HG03558 (cell line): ENCODE data around the gene CENATAC.
"Not testable (repeated sequence)": the region's sequence is repeated elsewhere in the genome, so short reads cannot be mapped to it uniquely, and the experiment has no call there.

ENCODE experiments used
- ATAC-seq: cut with Tn5 transposase; IDR thresholded peaks from one replicate; pipeline ENCODE4 v1.9.1; 2021; ENCODE audit warnings: moderate number of reproducible peaks; ENCODE audit not compliant: unreplicated experiment; ENCODE audit errors: extremely low read depth

Gene CENATAC

DNA sequence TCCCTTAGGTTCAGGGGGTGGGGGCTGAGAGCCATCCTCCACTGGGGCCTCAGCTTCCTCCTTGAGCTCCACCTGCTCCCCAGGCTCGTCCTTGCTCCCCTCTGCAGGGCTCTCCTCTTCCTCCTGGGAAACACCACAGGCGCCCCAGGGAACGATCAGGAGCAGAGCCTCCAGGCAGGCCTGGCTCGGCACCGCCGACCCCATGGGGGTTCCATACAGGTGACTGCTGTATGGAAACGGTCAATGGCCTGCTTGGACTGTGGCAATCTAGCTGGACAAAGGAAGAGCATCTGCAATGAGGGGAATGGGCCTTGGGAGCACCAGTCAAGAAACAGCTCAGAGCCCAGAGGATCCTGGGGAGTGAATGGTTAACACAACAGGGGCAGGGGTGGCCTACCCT is 51.1 kb downstream of the CENATAC start:
- ATAC-seq, result no peak

GRCh38 chr11:119051440-119052162 is 53.7 kb downstream of the CENATAC start:
- no peak for ATAC-seq

DNA sequence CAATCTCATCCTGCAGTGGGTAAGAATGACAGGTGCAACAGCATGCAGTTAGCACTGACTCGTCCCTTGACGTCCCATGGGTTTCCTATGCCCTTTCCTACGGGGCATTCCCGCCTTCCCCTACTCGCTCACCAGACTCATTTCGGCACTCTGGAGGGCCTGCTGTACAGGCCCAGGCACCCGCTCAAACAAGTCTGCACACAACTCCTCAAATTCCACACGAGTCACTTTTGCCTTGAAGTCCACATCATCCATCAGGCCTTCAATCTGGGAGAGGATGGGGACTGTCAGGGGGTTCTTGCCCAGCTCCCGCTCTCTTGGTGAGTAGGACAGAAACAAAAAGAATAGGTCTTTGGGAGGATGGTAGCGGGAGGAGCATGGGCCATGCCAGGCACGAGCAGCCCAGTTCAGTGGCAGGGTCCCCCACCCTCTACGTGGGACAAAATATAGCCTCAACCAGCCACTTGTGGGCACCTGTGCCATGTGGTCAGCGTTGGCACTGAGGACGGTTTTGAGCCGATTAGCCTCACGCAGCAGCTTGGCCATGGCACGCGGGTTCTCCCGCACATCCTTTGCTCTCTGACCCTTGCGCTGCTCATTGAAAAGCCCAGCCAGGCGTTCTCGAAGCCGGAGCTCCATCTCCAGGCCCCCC is 54.4 kb downstream of the CENATAC start:
- no peak for ATAC-seq

- no peak for ATAC-seq
These were observed 56.5 kb downstream of the CENATAC start for GRCh38 chr11:119054418-119054817.

GRCh38 chr11:119055901-119056300 is 58.0 kb downstream of the CENATAC start:
- no peak for ATAC-seq

DNA sequence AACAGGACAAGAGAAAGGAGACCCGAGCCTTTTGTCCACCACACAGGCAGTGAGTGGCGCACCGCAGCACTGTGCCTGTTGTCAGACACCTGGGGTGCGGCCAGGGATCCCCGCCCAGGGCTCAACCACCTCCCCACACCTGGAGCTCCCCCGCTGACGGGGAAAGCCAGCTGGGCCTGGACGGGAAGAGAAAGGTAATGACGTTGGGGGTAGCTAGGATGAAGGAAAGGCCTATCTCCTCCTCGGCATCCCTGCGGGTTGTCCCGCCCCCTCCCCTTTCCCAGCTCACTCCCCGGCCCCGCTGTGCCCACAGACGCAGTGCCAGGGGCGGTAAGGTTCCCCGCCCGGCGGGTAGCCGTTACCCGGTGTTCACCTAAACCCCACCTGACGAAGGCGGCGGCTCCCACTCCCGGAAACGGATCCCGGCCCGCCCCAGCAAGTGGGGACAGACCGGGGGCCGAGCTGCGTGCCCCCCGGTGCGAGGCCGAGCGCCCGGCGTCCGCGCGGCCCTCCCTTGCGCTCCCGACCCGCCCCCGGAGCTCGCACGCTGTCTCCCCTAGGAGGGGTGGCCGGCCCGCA is 58.6 kb downstream of the CENATAC start:
- ATAC-seq, result no peak

DNA sequence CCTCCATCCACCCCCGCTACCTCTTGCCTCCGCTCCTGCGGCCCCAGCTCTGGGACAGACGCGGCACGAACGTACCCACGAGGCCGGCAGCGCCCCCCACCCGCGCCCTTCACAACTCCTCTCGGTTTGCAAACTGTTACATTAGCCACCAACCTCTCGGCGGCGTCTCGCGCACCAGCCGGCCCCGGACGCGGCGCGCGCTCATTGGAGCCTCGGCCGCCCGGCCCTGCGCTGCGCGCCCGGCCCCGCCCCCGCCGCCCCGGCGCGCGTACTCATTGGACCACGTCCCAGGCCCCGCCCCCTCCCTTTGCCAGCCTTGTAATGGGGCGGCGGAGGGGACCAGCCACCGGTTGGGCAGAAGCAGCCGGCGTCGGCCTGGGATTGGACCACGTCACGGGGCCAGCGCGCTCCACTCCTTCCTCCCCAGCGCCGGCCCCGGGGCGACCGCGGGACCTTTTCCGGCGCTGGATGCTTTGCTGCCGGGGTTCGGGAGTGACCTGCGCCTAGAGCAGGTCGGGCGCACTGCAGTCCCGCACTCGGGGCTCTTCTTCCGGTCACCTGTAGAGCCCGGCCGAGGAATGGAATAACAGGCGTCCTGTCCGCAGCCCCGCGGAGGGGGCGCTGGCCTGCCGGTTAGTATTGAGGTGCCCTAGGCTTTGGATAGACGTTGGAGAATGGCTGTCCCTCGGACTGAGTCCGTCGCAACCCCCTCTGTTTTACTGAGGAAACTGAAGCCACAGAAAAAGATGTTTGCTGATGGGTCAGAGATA is 59.2 kb downstream of the CENATAC start, which contains the start of gene HYOU1:
Gene HYOU1 (minus strand): TSS at position 206 of the 770 bp plus-strand sequence. CDS start 1,045 bp downstream, outside the sequence.
- ATAC-seq, result peak; percentile 85

- not testable (repeated sequence) for ATAC-seq
These were observed 61.2 kb downstream of the CENATAC start for GRCh38 chr11:119059128-119059527.

GRCh38 chr11:119061256-119061655 is 63.3 kb downstream of the CENATAC start:
- no peak for ATAC-seq

DNA sequence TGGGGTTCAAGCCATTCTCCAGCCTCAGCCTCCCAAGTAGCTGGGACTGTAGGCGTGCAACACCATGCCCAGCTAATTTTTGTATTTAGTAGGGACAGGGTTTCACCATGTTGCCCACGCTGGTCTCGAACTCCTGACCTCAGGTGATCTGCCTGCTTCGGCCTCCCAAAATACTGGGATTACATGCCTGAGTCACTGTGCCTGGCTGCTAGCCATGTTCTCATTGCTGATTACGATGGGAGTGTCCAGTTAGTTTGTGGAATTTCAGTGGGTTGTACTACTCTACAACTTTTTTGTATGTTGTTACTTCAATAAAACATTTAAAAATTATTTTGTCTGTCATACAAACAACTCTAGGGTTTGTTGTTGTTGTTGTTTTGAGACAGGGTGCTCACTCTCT is 64.8 kb downstream of the CENATAC start:
- ATAC-seq, result no peak

- no peak for ATAC-seq
These were observed 67.4 kb downstream of the CENATAC start for GRCh38 chr11:119065369-119065768.
